Left lung (tissue), 10 donors: ENCODE results near the gene SLC7A1. TPM values are rescaled to one million over a fixed set of nuclear protein-coding genes. Genes with fewer than 3 reads are reported as not detected.

Experiments used
- ATAC-seq: fragments of 200-7000 bp; cut with Tn5 transposase; one replicate; pipeline ENCODE4 v1.9.1; 2020; ENCODE audit warnings: moderate library complexity
- DNase-seq, 4 donors: peaks; one replicate each; pipeline ENCODE4 v3.0.0-alpha.2; 2013 to 2020
- H3K27ac ChIP-seq, 2 donors: fragments of 200-600 bp; sonication (generic) in 1 of 2; one replicate each; pipeline versions ENCODE4 v1.5.0 to v1.8.0; 2020 to 2021
- H3K27me3 ChIP-seq, 2 donors: fragments of 200-600 bp; sonication (generic) in 1 of 2; one replicate each; pipeline versions ENCODE4 v1.5.0 to v1.8.0; 2020 to 2021
- H3K36me3 ChIP-seq, 2 donors: fragments of 200-600 bp; sonication (generic) in 1 of 2; one replicate each; pipeline versions ENCODE4 v1.5.0 to v1.8.0; 2020 to 2021
- H3K4me1 ChIP-seq, 2 donors: fragments of 200-600 bp; one replicate each; pipeline ENCODE4 v1.8.0; 2021
- H3K4me3 ChIP-seq, 2 donors: fragments of 200-600 bp; sonication (generic) in 1 of 2; one replicate each; pipeline versions ENCODE4 v1.5.0 to v1.8.0; 2020 to 2021; ENCODE audit warnings: mild to moderate bottlenecking in 1 of 2
- H3K9me3 ChIP-seq, 2 donors: fragments of 200-600 bp; sonication (generic) in 1 of 2; one replicate each; pipeline versions ENCODE4 v1.5.0 to v1.8.0; 2020 to 2021
- intact Hi-C, 2 donors: fragments of 100-400 bp; cut with DNase I; formaldehyde crosslinking; loops; one replicate each; pipeline versions ENCODE4 v1.11.2 to v1.14.2; 2022
- polyA plus RNA-seq, 6 donors: library from polyadenylated mRNA; unstranded; fragments of 120-200 nt; gene quantifications; one replicate each; pipeline ENCODE4 v1.2.1, GENCODE V29; 2013; ENCODE audit not compliant: insufficient read length in 6 of 6
- total RNA-seq, 2 donors: library from RNA; stranded (reverse); fragmentation: NEBNext Ultra II Directional; extraction: Animal tissue kit (Norgen Biotek cat#: 25700); gene quantifications; one replicate each; pipeline ENCODE4 v1.2.1, GENCODE V29; 2021
- TF ChIP-seq, protein P1 (sequence below), 2 donors: fragments of 200-600 bp; sonication (generic) in 1 of 2; IDR thresholded peaks; one replicate each; pipeline versions ENCODE4 v1.5.0 to v1.8.0; 2021; ENCODE audit warnings: antibody characterized with exemption in 2 of 2
- donor health status: DM: no; HTN: yes; CAD: no.
- donor health status: DM: no; HTN: no; CAD: no.

The SLC7A1 gene
- total and polyA plus RNA-seq, 8 donors = 10.0 to 54.2 (median 11.3) TPM

GRCh38 chr13:29524176-29524575 lies 71.3 kb downstream of the SLC7A1 start:
- Histone ChIP-seq H3K36me3 (peaks cover 0 to 65% of the 10 kb centered on the region in 2 donors), H3K27ac (no peak overlapping the region), H3K9me3 (no peaks in the 10 kb centered on the region), H3K27me3 (no peaks in the 10 kb centered on the region), H3K4me3 (no peak overlapping the region), H3K4me1 (no peaks in the 10 kb centered on the region)
- TF ChIP-seq, protein P1, sequence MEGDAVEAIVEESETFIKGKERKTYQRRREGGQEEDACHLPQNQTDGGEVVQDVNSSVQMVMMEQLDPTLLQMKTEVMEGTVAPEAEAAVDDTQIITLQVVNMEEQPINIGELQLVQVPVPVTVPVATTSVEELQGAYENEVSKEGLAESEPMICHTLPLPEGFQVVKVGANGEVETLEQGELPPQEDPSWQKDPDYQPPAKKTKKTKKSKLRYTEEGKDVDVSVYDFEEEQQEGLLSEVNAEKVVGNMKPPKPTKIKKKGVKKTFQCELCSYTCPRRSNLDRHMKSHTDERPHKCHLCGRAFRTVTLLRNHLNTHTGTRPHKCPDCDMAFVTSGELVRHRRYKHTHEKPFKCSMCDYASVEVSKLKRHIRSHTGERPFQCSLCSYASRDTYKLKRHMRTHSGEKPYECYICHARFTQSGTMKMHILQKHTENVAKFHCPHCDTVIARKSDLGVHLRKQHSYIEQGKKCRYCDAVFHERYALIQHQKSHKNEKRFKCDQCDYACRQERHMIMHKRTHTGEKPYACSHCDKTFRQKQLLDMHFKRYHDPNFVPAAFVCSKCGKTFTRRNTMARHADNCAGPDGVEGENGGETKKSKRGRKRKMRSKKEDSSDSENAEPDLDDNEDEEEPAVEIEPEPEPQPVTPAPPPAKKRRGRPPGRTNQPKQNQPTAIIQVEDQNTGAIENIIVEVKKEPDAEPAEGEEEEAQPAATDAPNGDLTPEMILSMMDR (IDR thresholded peaks at IDR 0.05) = no peak
- intact Hi-C loops = no loop called here
- DNase-seq (peak in 1 of 4 donors; percentile 42), ATAC-seq (no peak)

DNA sequence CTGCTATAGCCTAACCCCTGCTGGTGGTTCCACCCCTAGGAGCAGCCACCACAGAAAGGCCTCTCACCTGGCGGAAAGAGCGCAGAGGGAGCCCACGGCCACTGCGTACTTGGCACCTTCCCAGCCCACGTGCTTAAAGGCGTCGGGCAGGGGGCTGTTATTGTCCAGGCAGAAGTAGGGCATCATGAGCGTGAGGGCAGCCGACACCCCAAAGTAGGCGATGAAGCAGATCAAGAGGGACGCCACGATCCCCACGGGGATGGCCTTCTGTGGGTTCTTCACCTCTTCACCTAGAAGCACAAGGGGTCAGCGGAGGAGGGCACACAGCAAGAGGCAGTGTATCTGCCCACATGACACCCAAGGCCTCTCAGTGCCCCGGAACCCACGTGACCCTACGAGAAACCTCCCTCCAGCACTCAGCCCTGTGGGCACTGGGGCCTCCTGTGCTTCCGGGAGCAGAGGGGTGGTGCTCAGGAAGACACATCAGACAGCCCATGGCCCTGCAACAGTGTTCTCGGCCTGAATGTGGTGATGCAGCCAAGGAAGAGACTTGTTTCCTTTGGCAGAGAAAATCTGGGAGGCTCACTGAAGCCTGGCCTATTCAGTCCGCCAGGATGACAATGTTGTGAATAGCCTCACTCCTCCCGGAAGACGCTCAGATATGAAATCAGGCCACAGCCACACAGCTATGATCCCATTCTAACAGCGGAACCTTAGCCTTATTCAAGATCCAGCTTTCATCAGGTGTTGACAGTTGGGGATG lies 72.1 kb downstream of the SLC7A1 start:
- intact Hi-C loops = no loop called here
- no peaks in the 10 kb centered on the region for H3K4me1 ChIP-seq
- DNase-seq (no peak), ATAC-seq (no peak)
- no peak overlapping the region for H3K27ac ChIP-seq
- no peak overlapping the region for H3K4me3 ChIP-seq
- no peaks in the 10 kb centered on the region for H3K9me3 ChIP-seq
- TF ChIP-seq, protein P1 (IDR thresholded peaks at IDR 0.05) = no peak
- peaks cover 0 to 66% of the 10 kb centered on the region in 2 donors for H3K36me3 ChIP-seq
- H3K27me3 ChIP-seq = no peaks in the 10 kb centered on the region

- H3K27ac ChIP-seq = no peak overlapping the region
- intact Hi-C loops = no loop called here
- TF ChIP-seq, protein P1 (IDR thresholded peaks at IDR 0.05) = no peak
- no peak overlapping the region for H3K4me3 ChIP-seq
- no peaks in the 10 kb centered on the region for H3K4me1 ChIP-seq
- H3K9me3 ChIP-seq = no peaks in the 10 kb centered on the region
- no peak for DNase-seq
- no peaks in the 10 kb centered on the region for H3K27me3 ChIP-seq
- ATAC-seq = no peak
- H3K36me3 ChIP-seq = peaks cover 0 to 67% of the 10 kb centered on the region in 2 donors
These were observed 73.3 kb downstream of the SLC7A1 start for GRCh38 chr13:29522044-29522685.

DNA sequence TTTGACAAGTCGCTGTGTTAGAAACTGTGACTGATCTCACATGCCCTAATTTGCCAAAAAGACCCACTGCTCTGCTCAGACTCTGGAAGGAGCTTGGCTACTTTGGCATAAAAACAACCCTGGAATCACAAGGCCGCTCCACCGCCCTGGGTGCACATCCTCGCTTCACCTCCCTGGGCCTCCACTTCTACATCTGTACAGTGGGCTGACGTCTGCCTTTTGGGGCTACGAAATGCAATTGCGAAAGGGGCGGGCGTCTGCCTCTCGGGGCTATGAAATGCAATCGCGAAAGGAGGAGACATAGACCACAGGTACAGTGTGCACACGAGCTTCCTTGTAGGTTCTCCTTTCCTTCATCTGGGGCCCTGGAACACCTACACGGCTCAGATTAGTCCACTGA lies 74.2 kb downstream of the SLC7A1 start:
- ATAC-seq = no peak
- no peak for DNase-seq
- H3K4me3 ChIP-seq = no peak overlapping the region
- TF ChIP-seq, protein P1 (IDR thresholded peaks at IDR 0.05) = no peak
- H3K27ac ChIP-seq = peak overlapping the region in 1 of 2 donors; percentile 20
- no peaks in the 10 kb centered on the region for H3K9me3 ChIP-seq
- peaks cover 0 to 67% of the 10 kb centered on the region in 2 donors for H3K36me3 ChIP-seq
- intact Hi-C loops = no loop called here
- H3K4me1 ChIP-seq = no peaks in the 10 kb centered on the region
- no peaks in the 10 kb centered on the region for H3K27me3 ChIP-seq

DNA sequence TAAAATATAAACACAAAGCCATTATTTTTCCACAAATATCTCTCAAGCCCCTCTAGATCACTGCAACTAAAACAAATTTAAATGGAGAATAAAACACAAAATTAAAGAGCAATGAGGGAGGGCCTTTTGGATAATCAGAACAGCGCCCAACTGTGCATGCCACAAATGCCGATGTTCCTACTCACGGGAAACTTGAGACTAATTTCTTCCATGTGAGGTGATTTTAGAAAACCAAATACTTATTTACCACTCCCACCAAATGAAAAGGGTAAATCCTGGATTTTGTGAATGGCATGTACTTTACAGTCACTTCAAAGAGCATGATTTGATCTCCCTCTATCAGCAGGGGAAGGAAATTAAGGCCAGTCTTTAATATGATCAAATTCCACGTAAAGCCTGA lies 74.8 kb downstream of the SLC7A1 start:
- intact Hi-C loops = no loop called here
- no peaks in the 10 kb centered on the region for H3K27me3 ChIP-seq
- H3K9me3 ChIP-seq = no peaks in the 10 kb centered on the region
- H3K36me3 ChIP-seq = peaks cover 0 to 69% of the 10 kb centered on the region in 2 donors
- TF ChIP-seq, protein P1 (IDR thresholded peaks at IDR 0.05) = no peak
- H3K4me1 ChIP-seq = no peaks in the 10 kb centered on the region
- peak overlapping the region in 1 of 2 donors; percentile 20 for H3K27ac ChIP-seq
- DNase-seq (no peak), ATAC-seq (peak; percentile 75)
- no peak overlapping the region for H3K4me3 ChIP-seq
